GM12878 (cell line): ENCODE results near the gene THAP10. TPM values are rescaled to one million over a fixed set of nuclear protein-coding genes. Genes with fewer than 3 reads are reported as not detected.
"Not testable (repeated sequence)": the region's sequence is repeated elsewhere in the genome, so short reads cannot be mapped to it uniquely, and the experiment has no call there.

Experiments
- ATAC-seq: fragments of 200-7000 bp; cut with Tn5 transposase; 3 replicates; pipeline ENCODE4 v1.9.1; 2020; ENCODE audit warnings: mild to moderate bottlenecking, moderate library complexity
- BruUV-seq: library from RNA; stranded (reverse); fragments of 400-500 nt; replicated peaks from 2 replicates; lab custom pipeline; 2021; lab: Mats Ljungman, UMichigan
- CTCF ChIA-PET: fragments of 300-600 bp; sonication (Branson Sonifier 250); formaldehyde crosslinking; extraction: SDS; loops from one replicate; lab custom pipeline; 2021; ENCODE audit warnings: inconsistent platforms; lab: Yijun Ruan, JAX
- POLR2A ChIA-PET: fragments of 350-600 bp; formaldehyde crosslinking; extraction: SDS; loops from one replicate; lab custom pipeline; 2021; ENCODE audit warnings: inconsistent platforms; lab: Charles Lee
- RAD21 ChIA-PET: fragments of 300-600 bp; sonication (Branson Sonifier 250); formaldehyde crosslinking; loops from one replicate; lab custom pipeline; 2023; ENCODE audit warnings: antibody characterized with exemption; ENCODE audit not compliant: unreplicated experiment; lab: Charles Lee
- SMC1A ChIA-PET: fragments of 300-600 bp; sonication (Branson Sonifier 250); formaldehyde crosslinking; loops from one replicate; lab custom pipeline; 2023; ENCODE audit not compliant: unreplicated experiment, uncharacterized antibody; lab: Charles Lee
- DNase-seq: peaks from one replicate; pipeline ENCODE4 v3.0.0-alpha.2; 2011; ENCODE audit warnings: low read depth, low spot score
- FAIRE-seq: peaks from 3 replicates; lab custom pipeline; 2011; peaks lifted over from hg19 to GRCh38; lab: Jason Lieb, UNC
- H2AFZ ChIP-seq: 2 replicates; pipeline ENCODE4 v1.6.0; 2011; ENCODE audit warnings: low read depth, low read length, control low read depth; ENCODE audit not compliant: control insufficient read depth
- H3K27ac ChIP-seq: 2 replicates; pipeline ENCODE4 v1.5.1; 2011; ENCODE audit warnings: control low read depth; ENCODE audit not compliant: control insufficient read depth, insufficient read depth
- H3K27me3 ChIP-seq, 2 experiments: replicated peaks in 1 of 2; 2 replicates each; pipeline versions ENCODE4 v1.6.0 to v1.6.1; 2011; ENCODE audit warnings: low read length in 1 of 2; ENCODE audit not compliant: control insufficient read depth in 2 of 2, insufficient read depth in 2 of 2
- H3K36me3 ChIP-seq, 2 experiments: 2 replicates each; pipeline ENCODE4 v1.5.1; 2011; ENCODE audit warnings: low read length in 1 of 2; ENCODE audit not compliant: control insufficient read depth in 2 of 2, insufficient read depth in 2 of 2
- H3K4me1 ChIP-seq: 2 replicates; pipeline ENCODE4 v1.6.1; 2011; ENCODE audit warnings: mild to moderate bottlenecking, low read length, moderate library complexity, mixed read lengths; ENCODE audit not compliant: control insufficient read depth, insufficient read depth
- H3K4me2 ChIP-seq: 2 replicates; pipeline ENCODE4 v1.6.0; 2011; ENCODE audit warnings: control low read depth; ENCODE audit not compliant: control insufficient read depth, insufficient read depth
- H3K4me3 ChIP-seq: fragments of 200-600 bp; sonication (generic); 2 replicates; pipeline ENCODE4 v1.5.1; 2016
- H3K79me2 ChIP-seq: 2 replicates; pipeline ENCODE4 v1.6.0; 2011; ENCODE audit warnings: low read length; ENCODE audit not compliant: control insufficient read depth, insufficient read depth
- H3K9ac ChIP-seq: 2 replicates; pipeline ENCODE4 v1.8.0; 2011; ENCODE audit warnings: low read length, control low read depth, mixed read lengths; ENCODE audit not compliant: control insufficient read depth, insufficient read depth
- H3K9me3 ChIP-seq: replicated peaks from 3 replicates; pipeline ENCODE4 v1.5.1; 2011; ENCODE audit warnings: mild to moderate bottlenecking, low read length; ENCODE audit not compliant: control insufficient read depth, insufficient read depth
- H4K20me1 ChIP-seq: 2 replicates; pipeline ENCODE4 v1.6.0; 2011; ENCODE audit not compliant: control insufficient read depth, insufficient read depth
- PRDM15 ChIP-seq: fragments of 450-650 bp; formaldehyde crosslinking; IDR thresholded peaks from 2 replicates; pipeline ENCODE4 v1.4.0; 2020; ENCODE audit warnings: mild to moderate bottlenecking, moderate library complexity
- WGBS: methylation state at CpG from one replicate; pipeline ENCODE4 v1.1.6; 2016; ENCODE audit warnings: low lambda C conversion rate; ENCODE audit not compliant: insufficient replicate concordance, insufficient coverage; ENCODE audit errors: missing lambda C conversion rate; 5-methylcytosine and 5-hydroxymethylcytosine counted together
- in situ Hi-C: fragments of 300-500 bp; cut with MboI; formaldehyde crosslinking; loops from 9 replicates; pipeline ENCODE4 v1.14.3; 2018; ENCODE audit warnings: mixed read lengths
- intact Hi-C: fragments of 100-400 bp; cut with micrococcal nuclease; formaldehyde crosslinking; loops from one replicate; pipeline ENCODE4 v1.14.2; 2022; ENCODE audit not compliant: unreplicated experiment
- polyA plus RNA-seq, 11 experiments: library from polyadenylated mRNA; depleted of rRNA in 4 of 11; unstranded in 6 of 11; stranded (reverse) in 5 of 11; fragments of >200 nt; fragmentation: Nextera tagmentation in 4 of 11; fragmentation: Illumina TruSeq in 1 of 11; extraction: Ambion mirVana in 4 of 11; extraction: Trizol in 1 of 11; gene quantifications; 1 replicate in 1 of 11; 2 replicates in 10 of 11; pipeline versions ENCODE4 v1.2.1 to v1.2.3, GENCODE V29; 2011 to 2016; ENCODE audit warnings: inconsistent platforms in 2 of 11, missing spikeins in 2 of 11, low read depth in 1 of 11
- total RNA-seq, 4 experiments: library from RNA; depleted of rRNA in 3 of 4; stranded (reverse); fragments of >200 nt in 3 of 4; fragmentation: Illumina TruSeq in 1 of 4; extraction: Trizol in 1 of 4; gene quantifications; 2 replicates each; pipeline versions ENCODE4 v1.2.1 to v1.2.3, GENCODE V29; 2013 to 2021
- TF ChIP-seq, protein P1 (sequence below): IDR thresholded peaks from 2 replicates; pipeline ENCODE4 v1.6.1; 2011; ENCODE audit warnings: borderline replicate concordance, low read depth, mild to moderate bottlenecking, moderate library complexity, low read length; ENCODE audit not compliant: insufficient read depth, poor library complexity, severe bottlenecking
- TF ChIP-seq, protein P2 (sequence below): fragments of 450-650 bp; IDR thresholded peaks from 2 replicates; pipeline ENCODE4 v1.6.1; 2016; ENCODE audit warnings: mild to moderate bottlenecking

THAP10 gene
- total and polyA plus RNA-seq, 10 of the 15 experiments (the other 5 are each of a cell fraction or from before 2014, with no cell fraction given) = 0.35 to 5.2 (median 1.4) TPM

DNA sequence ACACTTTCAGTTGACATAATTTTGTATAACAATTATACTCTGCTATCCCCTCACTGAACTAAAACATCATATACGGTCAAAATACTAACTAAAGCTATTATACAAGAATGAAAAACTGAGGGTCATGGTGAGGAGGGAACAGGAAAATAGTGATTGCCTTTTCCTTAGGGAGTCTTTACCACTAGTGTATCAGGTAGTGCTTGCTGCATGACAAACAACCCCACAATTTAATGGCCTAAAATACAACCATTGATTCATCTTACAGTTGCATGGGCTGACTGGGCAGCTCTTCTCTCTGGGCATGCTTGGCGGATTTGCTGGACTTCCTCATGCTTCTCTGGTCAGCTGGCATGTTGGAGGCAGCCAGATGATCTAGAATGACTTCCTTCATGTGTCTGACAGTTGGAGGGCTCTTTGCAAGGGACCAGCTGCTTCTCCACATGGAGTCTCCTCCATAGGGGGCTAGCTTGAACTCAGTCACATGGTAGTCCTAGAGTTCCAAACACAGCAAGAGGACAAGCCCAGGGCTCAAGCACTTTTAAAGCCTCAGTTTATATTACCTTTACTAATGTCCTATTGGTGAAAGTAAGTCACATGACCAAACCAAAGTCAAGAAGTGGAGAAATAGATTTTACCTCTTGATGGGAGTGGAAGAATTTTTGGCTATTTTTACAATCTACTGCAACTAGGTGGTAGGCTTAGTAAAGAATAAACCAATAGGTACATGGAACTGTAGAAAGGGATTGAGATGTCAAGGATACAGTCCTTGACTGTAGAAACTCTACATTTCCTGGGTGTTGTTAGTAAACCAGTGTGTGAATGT is 18.8 kb downstream of the THAP10 start:
- peaks cover 17% of the 10 kb centered on the region for H3K4me1 ChIP-seq
- H3K36me3 ChIP-seq = no peaks in the 10 kb centered on the region
- no peak overlapping the region for H3K9ac ChIP-seq
- TF ChIP-seq, protein P1, sequence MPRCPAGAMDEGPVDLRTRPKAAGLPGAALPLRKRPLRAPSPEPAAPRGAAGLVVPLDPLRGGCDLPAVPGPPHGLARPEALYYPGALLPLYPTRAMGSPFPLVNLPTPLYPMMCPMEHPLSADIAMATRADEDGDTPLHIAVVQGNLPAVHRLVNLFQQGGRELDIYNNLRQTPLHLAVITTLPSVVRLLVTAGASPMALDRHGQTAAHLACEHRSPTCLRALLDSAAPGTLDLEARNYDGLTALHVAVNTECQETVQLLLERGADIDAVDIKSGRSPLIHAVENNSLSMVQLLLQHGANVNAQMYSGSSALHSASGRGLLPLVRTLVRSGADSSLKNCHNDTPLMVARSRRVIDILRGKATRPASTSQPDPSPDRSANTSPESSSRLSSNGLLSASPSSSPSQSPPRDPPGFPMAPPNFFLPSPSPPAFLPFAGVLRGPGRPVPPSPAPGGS = no peak
- TF ChIP-seq, protein P2, sequence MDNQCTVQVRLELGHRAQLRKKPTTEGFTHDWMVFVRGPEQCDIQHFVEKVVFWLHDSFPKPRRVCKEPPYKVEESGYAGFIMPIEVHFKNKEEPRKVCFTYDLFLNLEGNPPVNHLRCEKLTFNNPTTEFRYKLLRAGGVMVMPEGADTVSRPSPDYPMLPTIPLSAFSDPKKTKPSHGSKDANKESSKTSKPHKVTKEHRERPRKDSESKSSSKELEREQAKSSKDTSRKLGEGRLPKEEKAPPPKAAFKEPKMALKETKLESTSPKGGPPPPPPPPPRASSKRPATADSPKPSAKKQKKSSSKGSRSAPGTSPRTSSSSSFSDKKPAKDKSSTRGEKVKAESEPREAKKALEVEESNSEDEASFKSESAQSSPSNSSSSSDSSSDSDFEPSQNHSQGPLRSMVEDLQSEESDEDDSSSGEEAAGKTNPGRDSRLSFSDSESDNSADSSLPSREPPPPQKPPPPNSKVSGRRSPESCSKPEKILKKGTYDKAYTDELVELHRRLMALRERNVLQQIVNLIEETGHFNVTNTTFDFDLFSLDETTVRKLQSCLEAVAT = no peak
- TF ChIP-seq PRDM15 = no peak
- H3K27ac ChIP-seq = no peak overlapping the region
- H3K9me3 ChIP-seq = no peaks in the 10 kb centered on the region
- FAIRE-seq (peak; percentile 47), DNase-seq (no peak), ATAC-seq (no peak)
- no peak overlapping the region for H3K4me2 ChIP-seq
- CTCF ChIA-PET = no interaction called here
- no TSS peak for BruUV-seq
- H3K27me3 ChIP-seq = no peaks in the 10 kb centered on the region
- no peaks in the 10 kb centered on the region for H3K79me2 ChIP-seq
- RAD21 ChIA-PET = no interaction called here
- no peak overlapping the region for H2AFZ ChIP-seq
- intact Hi-C loops (no loop called here), in situ Hi-C loops (no loop called here)
- H3K4me3 ChIP-seq = no peak overlapping the region
- SMC1A ChIA-PET = interaction anchor here (1.8 kb wide), 1 partner anchor 13 kb away, joined by 5 read pairs; no protein-coding TSS in a partner anchor
- H4K20me1 ChIP-seq = no peaks in the 10 kb centered on the region
- POLR2A ChIA-PET = interaction anchor here (0.5 kb wide), 1 partner anchor 11 kb away, joined by 3 read pairs; no protein-coding TSS in a partner anchor
- 48% methylated on average over 2 of the region's 2 CpGs for WGBS

DNA sequence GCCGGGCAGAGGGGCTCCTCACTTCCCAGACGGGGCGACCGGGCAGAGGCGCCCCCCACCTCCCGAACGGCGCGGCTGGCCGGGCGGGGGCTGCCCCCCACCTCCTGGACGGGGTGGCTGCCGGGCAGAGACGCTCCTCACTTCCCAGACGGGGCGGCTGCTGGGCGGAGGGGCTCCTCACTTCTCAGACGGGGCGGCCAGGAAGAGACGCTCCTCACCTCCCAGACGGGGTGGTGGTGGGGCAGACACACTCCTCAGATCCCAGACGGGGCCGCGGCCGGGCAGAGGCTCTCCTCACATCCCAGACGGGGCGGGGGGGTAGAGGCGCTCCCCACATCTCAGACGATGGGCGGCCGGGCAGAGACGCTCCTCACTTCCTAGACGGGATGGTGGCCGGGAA is 20.7 kb downstream of the THAP10 start:
- H3K9ac ChIP-seq, H3K9me3 ChIP-seq, POLR2A ChIA-PET, H3K27ac ChIP-seq, H3K36me3 ChIP-seq, H4K20me1 ChIP-seq, H2AFZ ChIP-seq, H3K27me3 ChIP-seq, H3K4me2 ChIP-seq, H3K79me2 ChIP-seq, intact Hi-C loops, in situ Hi-C loops, BruUV-seq, RAD21 ChIA-PET, FAIRE-seq, H3K4me3 ChIP-seq, ATAC-seq, DNase-seq, SMC1A ChIA-PET, CTCF ChIA-PET: not testable (repeated sequence)
- 74% methylated on average over 30 of the region's 34 CpGs for WGBS
- peaks cover 16% of the 10 kb centered on the region for H3K4me1 ChIP-seq
